SK-N-SH treated with all-trans-retinoic acid at 6 μM for 48 hours (cell line): ENCODE measurements around the gene AGTPBP1.

Experiments
- ATAC-seq: fragments of 200-7000 bp; cut with Tn5 transposase; 3 replicates; pipeline ENCODE4 v1.9.1; 2020; ENCODE audit warnings: mild to moderate bottlenecking, moderate library complexity
- ARNTL ChIP-seq: fragments of 450-650 bp; formaldehyde crosslinking; IDR thresholded peaks from 2 replicates; pipeline ENCODE4 v1.5.0; 2020; ENCODE audit warnings: low read depth, mild to moderate bottlenecking, moderate library complexity, borderline replicate concordance
- BACH2 ChIP-seq: fragments of 250-450 bp; sonication (Bioruptor Pico); IDR thresholded peaks from 2 replicates; pipeline ENCODE4 v1.9.0; 2021; ENCODE audit warnings: mild to moderate bottlenecking, borderline replicate concordance
- ESRRG ChIP-seq: fragments of 250-450 bp; sonication (Bioruptor Pico); IDR thresholded peaks from 2 replicates; pipeline ENCODE4 v1.6.1; 2021; ENCODE audit warnings: mild to moderate bottlenecking
- GLIS3 ChIP-seq: fragments of 250-450 bp; sonication (Bioruptor Pico); IDR thresholded peaks from 2 replicates; pipeline ENCODE4 v1.5.0; 2020; ENCODE audit warnings: mild to moderate bottlenecking, moderate library complexity
- ISL1 ChIP-seq: fragments of 250-450 bp; sonication (Bioruptor Pico); IDR thresholded peaks from 2 replicates; pipeline ENCODE4 v2.1.2; 2022; ENCODE audit warnings: mild to moderate bottlenecking, moderate library complexity
- OSR1 ChIP-seq: fragments of 250-450 bp; sonication (Bioruptor Pico); IDR thresholded peaks from 2 replicates; pipeline ENCODE4 v1.8.0; 2022; ENCODE audit warnings: moderate library complexity, mild to moderate bottlenecking, inconsistent platforms
- PPARA ChIP-seq: fragments of 250-450 bp; sonication (Bioruptor Pico); IDR thresholded peaks from 2 replicates; pipeline ENCODE4 v1.5.0; 2020; ENCODE audit warnings: mild to moderate bottlenecking, borderline replicate concordance
- RARB ChIP-seq: fragments of 250-450 bp; sonication (Bioruptor Pico); IDR thresholded peaks from 2 replicates; pipeline ENCODE4 v1.8.0; 2021; ENCODE audit warnings: mild to moderate bottlenecking, moderate library complexity
- SNAI2 ChIP-seq: fragments of 250-450 bp; sonication (Bioruptor Pico); IDR thresholded peaks from 2 replicates; pipeline ENCODE4 v1.5.0; 2020; ENCODE audit warnings: mild to moderate bottlenecking, moderate library complexity
- TCF4 ChIP-seq: fragments of 250-450 bp; sonication (Bioruptor Pico); IDR thresholded peaks from 2 replicates; pipeline ENCODE4 v1.8.0; 2021; ENCODE audit warnings: mild to moderate bottlenecking, moderate library complexity, borderline replicate concordance
- TOX ChIP-seq: fragments of 250-450 bp; sonication (Bioruptor Pico); IDR thresholded peaks from 2 replicates; pipeline ENCODE4 v1.8.0; 2021; ENCODE audit warnings: mild to moderate bottlenecking, moderate library complexity, borderline replicate concordance
- ZC3H10 ChIP-seq: fragments of 250-450 bp; sonication (Bioruptor Pico); IDR thresholded peaks from 2 replicates; pipeline ENCODE4 v1.5.1; 2021; ENCODE audit warnings: mild to moderate bottlenecking, moderate library complexity
- ZFP3 ChIP-seq: fragments of 250-450 bp; sonication (Bioruptor Pico); IDR thresholded peaks from 2 replicates; pipeline ENCODE4 v1.5.0; 2020; ENCODE audit warnings: mild to moderate bottlenecking, moderate library complexity
- ZFP30 ChIP-seq: fragments of 450-650 bp; formaldehyde crosslinking; IDR thresholded peaks from 2 replicates; pipeline ENCODE4 v1.5.0; 2022; ENCODE audit warnings: mild to moderate bottlenecking, moderate library complexity
- ZNF565 ChIP-seq: fragments of 450-650 bp; formaldehyde crosslinking; conservative IDR thresholded peaks from 2 replicates; pipeline ENCODE4 v1.5.0; 2020; ENCODE audit warnings: low read depth, mild to moderate bottlenecking, moderate library complexity
- ZNF70 ChIP-seq: fragments of 450-650 bp; formaldehyde crosslinking; IDR thresholded peaks from 2 replicates; pipeline ENCODE4 v1.5.0; 2020; ENCODE audit warnings: mild to moderate bottlenecking, moderate library complexity
- ZNF8 ChIP-seq: fragments of 450-650 bp; formaldehyde crosslinking; IDR thresholded peaks from 2 replicates; pipeline ENCODE4 v1.5.0; 2020; ENCODE audit warnings: mild to moderate bottlenecking, moderate library complexity
- TF ChIP-seq, protein P1 (sequence below): fragments of 250-450 bp; sonication (Bioruptor Pico); IDR thresholded peaks from 2 replicates; pipeline ENCODE4 v1.5.1; 2020; ENCODE audit warnings: low read depth, mild to moderate bottlenecking, moderate library complexity
- TF ChIP-seq, protein P2 (sequence below): fragments of 250-450 bp; sonication (Bioruptor Pico); IDR thresholded peaks from 2 replicates; pipeline ENCODE4 v1.8.0; 2021; ENCODE audit warnings: low read depth, mild to moderate bottlenecking, moderate library complexity, borderline replicate concordance
- TF ChIP-seq, protein P3 (sequence below): fragments of 250-450 bp; sonication (Bioruptor Pico); IDR thresholded peaks from 2 replicates; pipeline ENCODE4 v1.5.1; 2021; ENCODE audit warnings: mild to moderate bottlenecking, moderate library complexity
- TF ChIP-seq, protein P4 (sequence below): fragments of 250-450 bp; sonication (Bioruptor Pico); IDR thresholded peaks from 2 replicates; pipeline ENCODE4 v1.8.0; 2020; ENCODE audit warnings: mild to moderate bottlenecking, moderate library complexity, borderline replicate concordance

AGTPBP1 gene

GRCh38 chr9:85713897-85714296 is 27.9 kb downstream of the AGTPBP1 start (continued):
- TF ChIP-seq, protein P1, sequence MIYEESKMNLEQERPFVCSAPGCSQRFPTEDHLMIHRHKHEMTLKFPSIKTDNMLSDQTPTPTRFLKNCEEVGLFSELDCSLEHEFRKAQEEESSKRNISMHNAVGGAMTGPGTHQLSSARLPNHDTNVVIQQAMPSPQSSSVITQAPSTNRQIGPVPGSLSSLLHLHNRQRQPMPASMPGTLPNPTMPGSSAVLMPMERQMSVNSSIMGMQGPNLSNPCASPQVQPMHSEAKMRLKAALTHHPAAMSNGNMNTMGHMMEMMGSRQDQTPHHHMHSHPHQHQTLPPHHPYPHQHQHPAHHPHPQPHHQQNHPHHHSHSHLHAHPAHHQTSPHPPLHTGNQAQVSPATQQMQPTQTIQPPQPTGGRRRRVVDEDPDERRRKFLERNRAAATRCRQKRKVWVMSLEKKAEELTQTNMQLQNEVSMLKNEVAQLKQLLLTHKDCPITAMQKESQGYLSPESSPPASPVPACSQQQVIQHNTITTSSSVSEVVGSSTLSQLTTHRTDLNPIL = no peak
- TF ChIP-seq ZNF70 (CRISPR knock-in tag) (no peak), ARNTL (CRISPR knock-in tag) (no peak), ISL1 (CRISPR knock-in tag) (no peak)
- TF ChIP-seq, protein P2, sequence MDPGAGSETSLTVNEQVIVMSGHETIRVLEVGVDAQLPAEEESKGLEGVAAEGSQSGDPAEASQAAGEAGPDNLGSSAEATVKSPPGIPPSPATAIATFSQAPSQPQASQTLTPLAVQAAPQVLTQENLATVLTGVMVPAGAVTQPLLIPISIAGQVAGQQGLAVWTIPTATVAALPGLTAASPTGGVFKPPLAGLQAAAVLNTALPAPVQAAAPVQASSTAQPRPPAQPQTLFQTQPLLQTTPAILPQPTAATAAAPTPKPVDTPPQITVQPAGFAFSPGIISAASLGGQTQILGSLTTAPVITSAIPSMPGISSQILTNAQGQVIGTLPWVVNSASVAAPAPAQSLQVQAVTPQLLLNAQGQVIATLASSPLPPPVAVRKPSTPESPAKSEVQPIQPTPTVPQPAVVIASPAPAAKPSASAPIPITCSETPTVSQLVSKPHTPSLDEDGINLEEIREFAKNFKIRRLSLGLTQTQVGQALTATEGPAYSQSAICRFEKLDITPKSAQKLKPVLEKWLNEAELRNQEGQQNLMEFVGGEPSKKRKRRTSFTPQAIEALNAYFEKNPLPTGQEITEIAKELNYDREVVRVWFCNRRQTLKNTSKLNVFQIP = no peak

DNA sequence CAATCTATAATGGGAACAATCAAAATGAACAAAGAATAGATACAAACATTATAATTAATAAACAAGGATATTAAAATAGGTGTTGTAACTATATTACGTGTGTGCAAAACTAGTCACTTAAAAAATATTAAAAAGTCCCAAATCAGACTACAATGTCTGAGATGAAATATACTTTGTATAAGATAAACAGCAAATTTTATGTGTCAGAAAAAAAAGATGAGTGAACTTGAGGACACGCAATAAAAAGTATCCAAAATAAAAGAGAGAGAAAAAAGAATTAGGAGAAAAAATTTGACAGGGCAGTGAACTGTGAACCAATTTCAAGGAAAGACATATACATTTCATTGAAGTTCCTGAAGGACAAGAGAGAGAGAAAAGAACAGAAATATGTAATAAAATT is 37.0 kb downstream of the AGTPBP1 start:
- TF ChIP-seq PPARA (CRISPR knock-in tag) (no peak), BACH2 (CRISPR knock-in tag) (no peak)
- TF ChIP-seq, all 23 proteins: peak for 0

DNA sequence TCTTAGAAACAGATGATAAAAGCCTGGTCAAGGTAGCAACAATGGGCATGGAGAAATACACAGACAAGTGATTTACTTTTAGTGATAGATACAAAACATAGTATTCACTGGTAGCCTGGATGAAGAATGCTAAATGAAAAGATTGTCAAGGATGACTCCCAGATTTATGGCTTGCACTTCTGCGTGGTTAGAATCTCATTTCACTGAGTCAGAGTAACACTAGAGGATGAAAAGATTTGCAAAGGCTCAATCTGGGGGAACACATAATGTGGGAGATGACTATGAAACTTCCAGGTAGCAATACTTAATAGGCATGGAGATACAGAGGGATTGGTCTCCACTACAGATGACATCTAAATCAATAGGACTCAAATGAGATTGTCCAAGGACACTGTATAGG is 38.4 kb downstream of the AGTPBP1 start:
- TF ChIP-seq ZNF70 (CRISPR knock-in tag) (no peak), TOX (no peak), SNAI2 (CRISPR knock-in tag) (no peak), ARNTL (CRISPR knock-in tag) (no peak), ESRRG (CRISPR knock-in tag) (no peak), ZFP30 (CRISPR knock-in tag) (no peak), ZC3H10 (no peak), OSR1 (CRISPR knock-in tag) (no peak), GLIS3 (CRISPR knock-in tag) (no peak), TCF4 (CRISPR knock-in tag) (no peak), ZFP3 (CRISPR knock-in tag) (no peak), ZNF8 (CRISPR knock-in tag) (no peak), ISL1 (CRISPR knock-in tag) (no peak)
- TF ChIP-seq, protein P3, sequence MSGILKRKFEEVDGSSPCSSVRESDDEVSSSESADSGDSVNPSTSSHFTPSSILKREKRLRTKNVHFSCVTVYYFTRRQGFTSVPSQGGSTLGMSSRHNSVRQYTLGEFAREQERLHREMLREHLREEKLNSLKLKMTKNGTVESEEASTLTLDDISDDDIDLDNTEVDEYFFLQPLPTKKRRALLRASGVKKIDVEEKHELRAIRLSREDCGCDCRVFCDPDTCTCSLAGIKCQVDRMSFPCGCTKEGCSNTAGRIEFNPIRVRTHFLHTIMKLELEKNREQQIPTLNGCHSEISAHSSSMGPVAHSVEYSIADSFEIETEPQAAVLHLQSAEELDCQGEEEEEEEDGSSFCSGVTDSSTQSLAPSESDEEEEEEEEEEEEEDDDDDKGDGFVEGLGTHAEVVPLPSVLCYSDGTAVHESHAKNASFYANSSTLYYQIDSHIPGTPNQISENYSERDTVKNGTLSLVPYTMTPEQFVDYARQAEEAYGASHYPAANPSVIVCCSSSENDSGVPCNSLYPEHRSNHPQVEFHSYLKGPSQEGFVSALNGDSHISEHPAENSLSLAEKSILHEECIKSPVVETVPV (CRISPR knock-in tag) = no peak
- TF ChIP-seq, protein P1 = no peak
- TF ChIP-seq, protein P4, sequence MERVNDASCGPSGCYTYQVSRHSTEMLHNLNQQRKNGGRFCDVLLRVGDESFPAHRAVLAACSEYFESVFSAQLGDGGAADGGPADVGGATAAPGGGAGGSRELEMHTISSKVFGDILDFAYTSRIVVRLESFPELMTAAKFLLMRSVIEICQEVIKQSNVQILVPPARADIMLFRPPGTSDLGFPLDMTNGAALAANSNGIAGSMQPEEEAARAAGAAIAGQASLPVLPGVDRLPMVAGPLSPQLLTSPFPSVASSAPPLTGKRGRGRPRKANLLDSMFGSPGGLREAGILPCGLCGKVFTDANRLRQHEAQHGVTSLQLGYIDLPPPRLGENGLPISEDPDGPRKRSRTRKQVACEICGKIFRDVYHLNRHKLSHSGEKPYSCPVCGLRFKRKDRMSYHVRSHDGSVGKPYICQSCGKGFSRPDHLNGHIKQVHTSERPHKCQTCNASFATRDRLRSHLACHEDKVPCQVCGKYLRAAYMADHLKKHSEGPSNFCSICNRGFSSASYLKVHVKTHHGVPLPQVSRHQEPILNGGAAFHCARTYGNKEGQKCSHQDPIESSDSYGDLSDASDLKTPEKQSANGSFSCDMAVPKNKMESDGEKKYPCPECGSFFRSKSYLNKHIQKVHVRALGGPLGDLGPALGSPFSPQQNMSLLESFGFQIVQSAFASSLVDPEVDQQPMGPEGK (CRISPR knock-in tag) = no peak
- TF ChIP-seq, protein P2 = no peak
- no peak for ATAC-seq

More for the DNA sequence above, 37.0 kb downstream of the AGTPBP1 start:
- ATAC-seq = no peak

GRCh38 chr9:85702726-85703289 is 38.9 kb downstream of the AGTPBP1 start:
- ATAC-seq = no peak
- TF ChIP-seq ZNF565 (CRISPR knock-in tag) = no peak
- no peak for TF ChIP-seq RARB (CRISPR knock-in tag)
- TF ChIP-seq, protein P3 (CRISPR knock-in tag) = no peak
- no peak for TF ChIP-seq PPARA (CRISPR knock-in tag)
- TF ChIP-seq, all 23 proteins: peak for 0
